HK-2 (cell line): ENCODE results near the gene GNG12.

ENCODE experiments used
- DNase-seq: peaks from one replicate; pipeline ENCODE4 v3.0.0-alpha.2; 2018; ENCODE audit not compliant: unreplicated experiment

Gene GNG12

GRCh38 chr1:67832737-67833601 lies at the start of gene GNG12:
Gene GNG12, minus strand, starts transcription at chr1:67833467. Its CDS starts 125,781 bp downstream, at chr1:67707686.
- DNase-seq, result peak; percentile 88

- no peak for DNase-seq
Observed at GRCh38 chr1:67882196-67882958, 49.1 kb upstream of the GNG12 start.

DNA sequence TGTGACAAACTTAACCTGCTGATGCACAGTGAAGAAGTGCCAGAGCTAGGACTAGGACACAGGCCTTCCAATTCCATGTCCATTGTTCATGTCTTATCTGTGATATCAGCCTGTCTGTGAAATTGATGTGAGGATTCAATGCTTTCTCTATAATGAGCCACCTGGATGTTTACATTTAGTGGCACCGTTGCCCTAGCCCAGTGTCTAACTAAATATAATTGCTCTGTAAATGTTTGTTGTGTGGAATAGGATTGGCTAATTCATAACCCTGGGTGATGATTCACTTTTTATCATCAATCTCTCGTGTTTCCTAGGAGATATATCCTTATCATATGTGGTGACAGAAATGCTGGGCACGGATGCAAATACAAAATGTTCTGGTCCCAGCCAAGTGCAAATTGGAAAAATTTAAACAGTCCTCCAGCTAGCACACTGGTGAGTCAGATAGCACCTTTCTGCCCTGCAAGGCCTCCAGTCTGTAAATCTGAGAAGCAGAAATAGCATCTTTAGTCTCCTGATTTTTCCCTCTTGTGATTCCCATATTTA lies 46.9 kb upstream of the GNG12 start:
- no peak for DNase-seq

GRCh38 chr1:67879485-67879884 lies 46.2 kb upstream of the GNG12 start:
- DNase-seq, result no peak

DNA sequence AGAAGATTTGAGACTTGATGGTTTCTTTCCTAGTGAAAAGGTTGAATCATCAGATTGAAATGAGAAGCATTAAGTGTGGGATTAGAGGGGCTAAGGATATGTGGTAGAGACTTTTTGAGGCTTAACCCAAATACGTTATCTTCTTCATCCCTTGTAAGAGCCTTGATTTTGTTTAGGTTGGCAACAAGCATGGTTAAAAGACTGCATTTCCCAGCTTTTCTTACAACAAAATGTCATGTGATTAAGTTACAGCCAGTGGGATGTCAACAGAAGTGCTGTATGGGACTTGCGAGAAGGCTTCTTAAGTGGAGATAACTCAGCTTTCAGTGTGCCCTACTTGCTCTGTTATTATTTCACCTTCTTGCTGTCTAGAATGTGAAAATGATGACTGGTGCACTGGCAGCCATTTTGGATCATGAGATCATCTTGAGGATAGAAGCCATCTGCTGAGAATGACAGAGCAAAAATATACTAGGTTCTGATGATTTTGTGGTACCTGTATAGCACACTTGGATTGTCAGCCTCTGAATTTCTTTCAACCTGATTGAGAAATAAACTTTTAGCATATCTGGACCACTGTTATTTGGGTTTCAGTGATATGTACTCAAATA lies 41.3 kb upstream of the GNG12 start:
- DNase-seq, result no peak

GRCh38 chr1:67869233-67869632 lies 36.0 kb upstream of the GNG12 start:
- no peak for DNase-seq

- DNase-seq, result no peak
Observed at GRCh38 chr1:67863637-67864036, 30.4 kb upstream of the GNG12 start.

- no peak for DNase-seq
Observed at GRCh38 chr1:67862685-67863084, 29.4 kb upstream of the GNG12 start.

GRCh38 chr1:67861856-67862516 lies 28.7 kb upstream of the GNG12 start:
- DNase-seq, result no peak

GRCh38 chr1:67860776-67861175 lies 27.5 kb upstream of the GNG12 start:
- DNase-seq, result no peak

DNA sequence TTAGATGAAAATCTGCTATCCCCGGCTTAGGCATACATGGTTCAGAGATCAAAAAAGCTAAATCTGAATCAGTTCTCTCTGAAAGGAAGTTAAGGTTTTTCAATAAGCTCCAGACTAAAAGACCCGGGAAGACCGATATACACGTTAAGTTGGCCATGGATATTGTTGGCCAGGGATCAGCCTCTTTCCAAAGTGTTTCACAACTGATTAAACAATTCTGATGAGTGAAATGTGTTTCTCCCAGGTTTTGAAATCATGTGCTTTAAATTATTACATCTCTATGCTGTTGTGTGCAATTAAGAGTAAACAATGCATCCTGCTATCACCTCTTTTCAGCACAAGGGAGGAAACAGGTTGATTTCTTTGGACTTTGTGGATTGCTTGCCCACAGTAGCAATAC lies 23.7 kb upstream of the GNG12 start:
- no peak for DNase-seq

DNA sequence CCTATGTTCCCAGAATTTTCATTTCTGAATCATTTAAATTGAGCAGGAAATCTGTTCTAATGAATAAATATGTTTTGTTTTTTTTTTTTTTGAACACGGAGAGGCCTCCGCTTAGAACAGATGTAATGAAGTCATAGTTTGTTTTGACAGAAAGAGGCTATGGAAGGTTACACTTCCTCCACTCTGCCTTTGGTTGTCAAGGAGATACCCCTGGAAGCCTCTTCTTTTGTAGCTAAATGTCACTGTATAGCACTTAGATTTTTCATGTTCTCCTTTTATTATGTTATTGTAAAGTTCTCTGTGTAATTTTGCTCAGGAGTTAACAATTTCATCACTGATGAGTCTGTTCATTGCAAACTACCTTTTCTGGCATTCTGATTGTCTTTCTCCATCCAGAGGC lies 22.7 kb upstream of the GNG12 start:
- DNase-seq, result no peak

- DNase-seq, result no peak
Observed at GRCh38 chr1:67855444-67855843, 22.2 kb upstream of the GNG12 start.

- peak; percentile 64 for DNase-seq
Observed at GRCh38 chr1:67853704-67854103, 20.4 kb upstream of the GNG12 start.

DNA sequence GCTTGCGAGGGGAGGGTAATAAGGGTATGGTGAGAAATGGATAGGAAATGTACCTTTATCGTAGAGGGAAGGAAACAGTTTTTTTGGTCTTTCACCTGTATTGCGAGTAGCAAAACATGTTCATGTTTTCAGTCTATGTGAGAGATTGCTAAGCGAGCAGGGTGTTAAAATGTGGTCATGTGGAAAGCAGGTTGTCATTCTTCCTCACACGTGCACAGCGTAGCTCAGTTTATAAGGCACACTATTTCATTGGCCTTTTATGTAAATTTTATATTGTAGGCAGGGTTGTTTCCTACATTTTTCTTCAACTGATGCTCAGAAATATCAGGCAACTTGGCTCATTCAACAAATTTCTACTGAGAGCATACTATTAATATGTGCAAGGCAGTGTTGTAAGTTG lies 18.5 kb upstream of the GNG12 start:
- DNase-seq, result no peak

- peak; percentile 83 for DNase-seq
Observed at GRCh38 chr1:67850611-67851075, 17.4 kb upstream of the GNG12 start.

GRCh38 chr1:67850151-67850551 lies 16.9 kb upstream of the GNG12 start:
- DNase-seq, result peak; percentile 16

- DNase-seq, result no peak
Observed at GRCh38 chr1:67847466-67847865, 14.2 kb upstream of the GNG12 start.

- DNase-seq, result no peak
Observed at GRCh38 chr1:67846538-67846937, 13.3 kb upstream of the GNG12 start.

DNA sequence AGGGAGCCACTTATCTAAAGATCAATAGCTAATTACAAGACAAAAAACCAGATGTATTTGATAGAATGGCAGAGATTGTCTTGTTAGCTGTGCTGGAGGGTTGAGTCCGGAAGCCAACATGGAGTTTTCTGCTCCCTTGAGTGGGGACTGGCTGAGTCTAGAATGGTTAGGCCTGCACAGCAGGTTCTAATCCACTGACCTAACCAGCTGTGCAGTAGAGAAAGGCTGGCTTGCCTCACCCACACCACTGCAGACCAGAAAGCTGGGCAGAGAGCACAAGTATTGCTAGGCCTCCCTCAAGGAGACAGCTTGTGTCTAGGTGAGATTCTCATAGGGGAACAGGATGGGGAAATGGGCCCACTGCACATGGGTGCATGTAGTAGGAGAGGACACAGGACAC lies 11.7 kb upstream of the GNG12 start:
- DNase-seq, result no peak

DNA sequence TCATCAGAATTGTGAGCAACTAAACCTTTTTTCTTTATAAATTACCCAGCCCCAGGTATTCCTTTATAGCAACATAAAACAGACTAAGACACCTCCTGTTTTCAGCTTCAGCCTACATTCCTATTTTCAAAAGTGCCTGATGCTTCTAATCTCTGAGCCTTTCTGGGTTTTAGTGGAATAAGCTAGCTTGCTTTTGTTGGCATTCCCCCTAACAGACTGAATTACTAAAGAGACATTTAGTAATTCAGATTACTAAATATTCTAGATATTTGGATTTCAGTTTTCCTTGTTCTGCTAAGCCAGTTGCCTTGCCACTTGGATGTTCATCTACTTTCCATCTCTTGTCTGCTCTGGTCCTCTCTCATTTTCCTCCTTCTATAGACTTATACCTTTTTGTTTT lies 10.5 kb upstream of the GNG12 start:
- no peak for DNase-seq

DNA sequence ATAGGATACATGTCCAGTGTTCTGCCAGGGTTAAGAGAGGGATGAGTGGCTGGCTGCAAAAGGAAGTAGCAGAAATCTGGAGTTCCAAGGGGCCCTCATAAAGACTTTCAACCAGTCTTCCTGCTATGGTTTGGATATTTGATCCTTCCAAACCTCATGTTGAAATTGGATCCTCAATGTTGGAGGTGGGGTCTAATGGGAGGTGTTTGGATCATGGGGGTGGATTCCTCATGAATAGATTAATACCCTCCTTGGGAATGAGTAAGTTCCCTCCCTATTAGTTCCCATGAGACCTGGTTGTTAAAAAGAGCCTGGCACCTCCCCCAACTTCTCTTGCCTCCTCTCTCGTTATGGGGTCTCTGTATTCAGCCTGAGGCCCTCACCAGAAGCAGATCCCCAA lies 10.1 kb upstream of the GNG12 start:
- DNase-seq, result no peak
